ENCODE data around the gene DEFB119.
"Not testable (repeated sequence)": the region's sequence is repeated elsewhere in the genome, so short reads cannot be mapped to it uniquely, and the experiment has no call there.

Gene DEFB119, protein sequence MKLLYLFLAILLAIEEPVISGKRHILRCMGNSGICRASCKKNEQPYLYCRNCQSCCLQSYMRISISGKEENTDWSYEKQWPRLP

DNA sequence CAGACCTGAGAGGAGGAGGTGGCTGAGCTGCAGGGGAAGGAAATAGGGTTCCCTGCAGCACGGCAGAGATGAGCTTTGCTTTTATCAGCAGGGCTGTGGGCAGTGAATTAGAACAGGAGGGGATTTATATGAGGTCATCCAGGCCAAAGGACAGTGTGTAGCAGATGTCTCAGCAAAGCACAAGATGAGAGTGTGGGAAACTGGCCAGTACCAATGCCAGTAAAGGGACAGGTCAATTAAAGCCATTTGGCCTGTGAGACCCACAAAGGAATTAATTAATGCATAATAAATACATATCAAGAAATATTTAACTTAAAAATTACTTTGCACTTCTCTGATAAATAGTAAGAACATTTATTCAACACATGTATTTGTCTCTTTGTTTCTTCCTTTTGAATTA lies at the start of gene DEFB119:
DEFB119 (minus strand) TSS at position 101 of the 400 bp plus-strand sequence. CDS start 107 bp downstream, outside the sequence.
- no peak for DNase-seq (ENCODE audit: low read depth)

DNA sequence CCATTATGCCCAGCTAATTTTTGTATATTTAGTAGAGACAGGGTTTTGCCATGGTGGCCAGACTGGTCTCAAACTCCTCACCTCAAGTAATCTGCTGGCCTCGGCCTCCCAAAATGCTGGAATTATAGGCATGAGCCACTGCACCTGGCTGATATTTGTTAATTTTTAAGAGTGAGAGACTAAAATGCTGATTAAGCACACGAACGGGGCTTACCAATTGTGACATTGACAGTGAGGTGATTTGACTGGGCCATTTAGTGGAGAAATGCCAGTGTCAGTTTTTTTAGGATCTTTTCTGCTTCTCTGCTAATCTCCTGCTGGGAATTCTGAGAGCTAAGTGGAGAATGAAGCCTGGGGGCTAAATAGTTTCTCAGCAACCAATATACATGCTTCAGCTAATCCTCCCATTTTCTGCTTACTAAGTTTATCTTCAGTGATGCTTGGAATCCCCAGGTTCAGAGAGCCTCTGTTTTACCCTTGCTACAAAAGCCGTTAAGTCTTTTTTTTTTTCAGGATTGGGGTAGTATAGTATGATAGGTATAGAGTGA lies 40.3 kb upstream of the DEFB119 start:
- DNase-seq (ENCODE audit: low read depth): no peak

DNA sequence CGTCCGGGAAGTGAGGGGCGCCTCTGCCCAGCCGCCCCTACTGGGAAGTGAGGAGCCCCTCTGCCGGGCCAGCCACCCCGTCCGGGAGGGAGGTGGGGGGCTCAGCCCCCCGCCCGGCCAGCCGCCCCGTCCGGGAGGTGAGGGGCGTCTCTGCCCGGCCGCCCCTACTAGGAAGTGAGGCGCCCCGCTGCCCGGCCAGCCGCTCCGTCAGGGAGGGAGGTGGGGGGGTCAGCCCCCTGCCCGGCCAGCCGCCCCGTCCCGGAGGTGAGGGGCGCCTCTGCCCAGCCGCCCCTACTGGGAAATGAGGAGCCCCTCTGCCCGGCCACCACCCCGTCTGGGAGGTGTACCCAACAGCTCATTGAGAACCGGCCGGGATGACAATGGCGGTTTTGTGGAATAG lies 37.2 kb upstream of the DEFB119 start:
- DNase-seq (ENCODE audit: low read depth): not testable (repeated sequence)

DNA sequence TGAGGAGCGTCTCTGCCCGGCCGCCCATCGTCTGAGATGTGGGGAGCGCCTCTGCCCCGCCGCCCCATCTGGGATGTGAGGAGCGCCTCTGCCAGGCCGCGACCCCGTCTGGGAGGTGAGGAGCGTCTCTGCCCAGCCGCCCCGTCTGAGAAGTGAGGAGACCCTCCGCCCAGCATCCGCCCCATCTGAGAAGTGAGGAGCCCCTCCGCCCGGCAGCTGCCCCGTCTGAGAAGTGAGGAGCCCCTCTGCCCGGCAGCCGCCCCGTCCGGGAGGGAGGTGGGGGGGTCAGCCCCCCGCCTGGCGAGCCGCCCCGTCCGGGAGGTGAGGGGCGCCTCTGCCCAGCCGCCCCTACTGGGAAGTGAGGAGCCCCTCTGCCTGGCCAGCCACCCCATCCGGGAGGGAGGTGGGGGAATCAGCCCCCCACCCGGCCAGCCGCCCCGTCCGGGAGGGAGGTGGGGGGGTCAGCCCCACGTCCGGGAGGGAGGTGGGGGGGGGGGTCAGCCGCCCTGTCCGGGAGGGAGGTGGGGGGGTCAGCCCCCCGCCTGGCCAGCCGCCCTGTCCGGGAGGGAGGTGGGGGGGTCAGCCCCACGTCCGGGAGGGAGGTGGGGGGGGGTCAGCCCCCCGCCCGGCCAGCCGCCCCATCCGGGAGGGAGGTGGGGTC lies 36.6 kb upstream of the DEFB119 start:
- not testable (repeated sequence) for DNase-seq (ENCODE audit: low read depth)

DNA sequence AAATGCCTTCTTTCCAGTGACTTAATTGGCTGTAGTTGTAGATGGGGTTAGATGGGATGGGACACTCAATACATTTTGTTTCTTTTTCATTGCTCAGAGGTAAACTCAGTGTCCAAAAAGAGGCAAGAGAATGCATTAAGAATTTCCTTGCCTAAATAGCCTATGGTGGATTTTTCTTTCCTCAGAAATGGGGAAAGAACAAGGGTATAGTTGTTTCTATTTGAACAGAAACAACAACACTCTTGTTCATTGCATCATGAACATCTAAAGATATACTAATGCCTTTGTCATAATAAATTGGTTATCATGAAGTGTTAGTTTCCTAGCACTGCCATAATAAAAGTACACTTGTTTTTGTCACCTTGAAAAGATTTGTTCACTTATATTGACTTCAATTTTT lies 35.4 kb upstream of the DEFB119 start:
- no peak for DNase-seq (ENCODE audit: low read depth)

DNA sequence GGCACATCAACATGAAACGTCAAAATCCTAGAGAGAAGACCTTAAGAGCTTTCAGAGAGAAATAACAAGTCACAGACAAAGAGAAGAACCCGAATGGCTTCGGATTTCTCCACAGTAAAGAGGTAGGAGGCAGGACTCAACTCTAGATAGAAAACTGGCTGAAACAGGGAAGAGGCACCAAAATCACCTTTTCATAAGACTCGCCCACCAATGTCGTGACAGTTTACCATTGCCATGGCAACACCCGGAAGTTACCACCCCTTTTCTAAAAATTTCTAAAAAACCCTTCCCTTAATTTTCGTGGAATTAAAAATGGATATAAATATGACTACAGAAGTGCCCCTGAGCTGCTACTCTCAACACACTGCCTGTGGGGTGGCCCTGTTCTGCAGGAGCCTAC lies 27.9 kb upstream of the DEFB119 start:
- no peak for DNase-seq (ENCODE audit: low read depth)

DNA sequence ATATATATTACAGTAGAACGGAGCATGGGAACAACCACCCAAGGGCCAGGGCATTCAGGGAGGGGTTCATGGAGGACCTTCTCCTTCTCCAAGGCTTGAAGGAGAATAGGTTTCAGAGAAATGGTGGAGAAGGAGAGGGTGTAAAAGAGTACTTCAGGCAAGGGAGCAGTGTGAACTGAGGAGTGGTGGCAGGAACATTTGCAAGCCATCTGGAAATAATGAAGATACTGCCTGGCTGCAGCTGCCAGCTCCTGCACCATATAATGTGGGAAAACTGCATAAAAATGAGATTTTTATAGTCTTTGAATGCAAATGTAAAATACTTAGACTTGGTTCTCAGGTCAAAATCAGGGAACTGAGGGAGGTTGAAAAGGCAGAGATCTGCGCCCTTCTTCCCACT lies 25.3 kb upstream of the DEFB119 start:
- DNase-seq (ENCODE audit: low read depth): no peak

DNA sequence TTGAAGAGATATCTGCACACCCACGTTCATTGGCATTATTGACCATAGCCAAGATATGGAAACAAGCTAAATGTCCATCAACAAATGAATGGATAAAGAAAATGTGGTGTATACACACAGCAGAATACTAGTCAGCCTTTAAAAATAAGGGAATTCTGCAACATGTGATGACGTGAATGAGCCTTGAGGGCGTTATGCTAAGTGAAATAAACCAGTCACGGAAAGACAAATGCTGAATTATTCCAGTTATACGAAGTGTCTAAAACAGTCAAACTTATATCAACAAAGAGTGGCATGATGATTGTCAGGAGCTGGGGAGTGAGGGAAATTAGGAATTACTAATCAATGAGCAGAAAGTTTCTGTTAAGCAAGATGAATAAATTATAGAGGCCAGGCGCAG lies 24.0 kb upstream of the DEFB119 start:
- no peak for DNase-seq (ENCODE audit: low read depth)

DNA sequence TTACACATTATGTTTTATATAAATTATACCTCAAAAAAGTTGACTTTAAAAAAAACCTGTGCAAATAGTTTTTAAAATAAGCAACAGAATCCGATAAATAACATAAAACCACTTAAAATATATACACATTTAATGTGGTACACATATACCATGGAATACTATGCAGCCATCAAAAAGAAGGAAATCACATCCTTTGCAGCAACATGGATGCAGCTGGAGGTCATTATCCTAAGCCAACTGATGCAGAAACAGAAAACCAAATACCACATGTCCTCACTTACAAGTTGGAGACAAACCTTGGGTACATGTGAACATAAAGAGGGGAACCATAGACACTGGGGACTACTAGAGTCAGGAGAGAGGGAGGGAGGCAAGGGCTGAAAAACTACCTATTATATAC lies 19.6 kb upstream of the DEFB119 start:
- no peak for DNase-seq (ENCODE audit: low read depth)

DNA sequence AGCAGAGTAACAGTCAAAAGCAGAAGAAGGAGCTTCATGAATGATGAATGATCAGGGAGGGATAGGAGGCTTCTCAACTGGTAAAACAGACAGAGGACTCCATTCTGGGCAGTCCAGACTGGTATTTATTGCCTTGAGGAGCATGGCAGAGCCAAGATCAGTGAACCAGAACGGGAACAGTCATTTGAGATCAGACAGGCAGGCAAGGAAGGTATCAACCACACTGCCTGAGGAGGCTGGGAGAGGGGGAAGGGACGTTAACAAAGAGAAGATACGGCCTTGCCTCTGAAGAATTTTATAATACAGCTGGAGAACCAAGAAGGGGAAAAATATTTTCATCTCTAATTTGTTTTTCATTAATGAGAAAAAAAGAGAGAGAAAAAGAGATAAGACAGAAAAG lies 15.7 kb upstream of the DEFB119 start, which contains the start of gene DEFB121:
DEFB121 (minus strand) TSS at position 101 of the 400 bp plus-strand sequence; CDS start at position 38, 63 bp downstream.
- no peak for DNase-seq (ENCODE audit: low read depth)

DNA sequence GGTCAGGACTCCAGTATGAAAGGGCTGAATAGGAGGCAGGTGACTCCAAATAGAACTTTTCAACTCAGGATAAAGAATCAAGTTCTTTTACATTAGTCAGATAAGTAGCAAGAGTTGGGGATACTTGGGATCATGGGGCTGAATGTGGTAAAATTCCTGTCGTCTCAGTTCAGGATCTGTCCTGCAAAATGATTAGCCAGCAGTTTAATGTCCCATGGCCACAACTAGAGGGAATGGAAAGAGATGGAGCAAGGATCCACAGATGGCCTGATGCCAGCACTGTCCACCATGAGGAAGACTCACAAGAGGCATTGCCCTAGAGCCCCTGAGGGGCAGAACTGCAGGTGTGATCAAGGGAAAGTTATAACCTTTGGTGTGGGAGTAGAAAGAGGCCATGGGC lies 13.5 kb upstream of the DEFB119 start:
- no peak for DNase-seq (ENCODE audit: low read depth)

DNA sequence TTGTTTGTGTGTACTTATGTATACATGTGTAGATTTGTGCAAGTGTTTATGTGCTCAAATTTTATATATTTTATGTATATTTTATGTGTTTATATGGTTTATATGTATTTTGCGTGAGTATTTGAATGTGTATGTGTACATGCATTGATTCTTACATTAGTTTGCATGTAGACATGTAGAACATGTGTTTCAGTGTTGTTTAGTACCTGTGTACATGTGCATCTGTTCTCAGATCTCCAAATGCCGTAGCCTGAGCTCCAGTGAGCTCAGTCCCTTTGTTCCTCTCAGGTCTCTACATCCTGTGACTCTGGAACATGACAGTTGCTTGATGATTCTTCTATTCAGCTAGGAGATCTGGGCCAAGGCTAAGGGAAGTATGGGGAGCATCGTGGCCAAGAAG lies 4.5 kb upstream of the DEFB119 start:
- DNase-seq (ENCODE audit: low read depth): no peak

DNA sequence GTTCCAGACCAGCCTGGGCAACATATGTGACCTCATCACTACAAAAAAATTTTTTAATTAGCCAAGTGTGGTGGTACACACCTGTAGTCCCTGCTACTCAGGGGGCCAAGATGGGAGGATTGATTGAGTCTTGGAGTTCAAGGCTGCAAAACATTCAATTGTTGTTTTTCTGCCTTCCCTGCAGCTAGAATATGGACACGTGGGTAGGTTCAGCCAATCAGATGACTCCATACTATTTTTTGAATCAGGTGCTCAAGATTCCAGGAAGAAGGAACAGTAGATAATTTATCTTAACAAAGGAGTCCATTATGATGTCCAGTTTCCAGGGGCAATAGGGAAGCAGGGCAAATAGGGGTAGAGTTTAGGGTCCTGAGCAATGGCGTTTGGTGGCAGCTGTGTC lies 2.4 kb upstream of the DEFB119 start:
- no peak for DNase-seq (ENCODE audit: low read depth)

DNA sequence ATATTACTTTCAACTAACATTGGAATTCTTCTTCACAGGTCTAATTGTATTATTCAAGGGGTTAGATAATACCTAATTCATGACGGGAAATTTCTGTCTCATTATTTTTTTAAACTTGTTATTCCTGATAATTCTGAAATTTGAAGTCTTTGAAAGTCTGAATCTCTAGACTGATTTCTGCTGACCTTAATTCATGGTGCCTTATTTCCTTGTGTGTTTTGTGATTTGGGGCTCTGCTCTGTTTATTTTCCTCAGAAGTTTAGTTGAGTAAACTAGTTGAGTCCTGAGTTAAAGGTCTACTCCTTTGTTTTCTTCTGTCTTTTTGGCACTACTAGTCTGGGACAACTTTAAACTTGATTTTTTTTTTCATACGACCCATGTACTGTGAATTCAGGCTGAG lies 16.0 kb downstream of the DEFB119 start:
- DNase-seq (ENCODE audit: low read depth): no peak

DNA sequence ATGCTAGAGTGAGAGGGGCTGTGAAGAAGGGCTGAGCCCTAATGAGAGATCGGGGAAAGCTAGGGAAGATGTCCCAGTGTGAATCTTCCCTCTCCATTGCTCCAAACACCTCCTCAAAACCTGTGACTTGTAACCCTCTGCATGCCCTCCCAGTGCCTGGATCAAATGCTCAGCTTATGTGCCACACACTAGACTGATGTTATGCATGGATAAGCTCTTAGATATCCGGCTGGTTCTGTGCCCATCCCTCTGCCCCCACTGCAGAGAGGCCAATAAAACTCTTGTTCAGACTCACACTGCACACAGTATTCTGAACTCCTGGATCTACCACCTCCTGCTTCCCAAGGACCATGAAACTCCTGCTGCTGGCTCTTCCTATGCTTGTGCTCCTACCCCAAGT lies 22.1 kb downstream of the DEFB119 start, which contains the start of gene DEFB118:
DEFB118 (plus strand) TSS at position 301 of the 400 bp plus-strand sequence; CDS start at position 351, 50 bp downstream.
- DNase-seq (ENCODE audit: low read depth): no peak

DNA sequence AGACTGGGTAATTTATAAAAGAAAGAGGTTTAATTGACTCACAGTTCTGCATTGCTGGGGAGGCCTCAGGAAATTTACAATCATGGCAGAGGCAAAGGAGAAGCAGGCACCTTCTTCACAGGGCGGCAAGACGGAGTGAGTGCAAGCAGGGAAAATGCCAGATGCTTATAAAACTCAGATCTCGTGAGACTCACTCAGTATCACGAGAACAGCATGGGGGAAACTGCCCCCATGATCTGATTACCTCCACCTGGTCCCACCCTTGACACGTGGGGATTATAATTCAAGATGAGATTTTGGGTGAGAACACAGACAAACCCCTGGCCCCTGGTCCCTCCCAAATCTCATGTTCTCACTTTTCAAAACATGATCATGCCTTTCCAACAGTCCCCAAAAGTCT lies 26.1 kb downstream of the DEFB119 start:
- not testable (repeated sequence) for DNase-seq (ENCODE audit: low read depth)

DNA sequence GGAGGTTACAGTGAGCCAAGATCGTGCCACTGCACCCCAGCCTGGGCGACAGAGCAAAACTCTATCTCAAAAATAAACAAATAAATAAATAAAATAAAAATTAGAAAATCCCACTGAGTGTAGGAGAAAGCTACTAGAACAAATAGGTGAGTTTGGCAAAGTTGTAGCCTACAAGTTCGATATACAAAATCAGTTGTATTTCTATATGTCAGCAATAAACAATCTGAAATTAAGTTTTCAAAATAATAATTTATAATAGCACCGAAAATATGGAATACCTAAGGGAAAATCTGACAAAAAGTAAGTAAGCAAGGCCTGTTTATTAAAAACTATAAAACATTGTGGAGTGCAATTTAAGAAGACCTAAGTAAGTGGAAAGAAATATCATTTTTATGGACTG lies 27.1 kb downstream of the DEFB119 start:
- no peak for DNase-seq (ENCODE audit: low read depth)

DNA sequence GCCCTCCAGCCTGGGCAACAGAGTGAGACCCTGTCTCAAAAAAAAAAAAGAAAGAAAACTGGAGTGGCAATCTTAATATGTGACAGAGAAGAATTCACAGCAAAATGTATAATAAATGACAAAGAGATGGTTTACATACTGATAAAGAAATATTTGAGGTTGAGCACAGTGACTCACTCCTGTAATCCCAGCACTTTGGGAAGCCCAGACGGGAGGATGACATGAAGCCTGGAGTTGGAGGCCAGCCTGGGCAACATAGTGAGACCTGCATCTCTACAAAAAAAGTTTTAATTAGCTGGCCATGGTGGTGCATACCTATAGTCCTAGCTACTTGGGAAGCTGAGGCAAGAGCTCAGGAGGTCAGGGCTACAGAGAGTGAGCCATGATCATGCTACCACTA lies 34.4 kb downstream of the DEFB119 start:
- no peak for DNase-seq (ENCODE audit: low read depth)

DNA sequence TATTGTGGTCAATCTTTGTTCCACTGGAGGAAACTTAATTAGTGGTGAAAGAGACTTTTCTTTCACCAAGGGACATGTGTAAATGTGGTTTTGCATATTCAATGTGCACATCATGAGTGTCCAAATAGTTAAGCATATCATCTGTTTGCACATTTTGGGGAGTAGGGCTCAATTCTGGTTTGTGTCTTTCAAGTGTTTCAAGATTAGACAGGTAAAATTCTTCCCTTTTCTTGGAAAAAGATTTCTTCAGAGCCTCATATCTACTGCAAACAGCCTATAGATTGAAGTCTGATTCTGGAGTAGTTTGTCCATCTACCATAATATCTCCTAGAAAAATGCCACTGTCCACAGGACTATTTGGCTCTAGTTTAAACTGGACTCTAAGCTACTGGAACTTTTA lies 48.9 kb downstream of the DEFB119 start:
- DNase-seq (ENCODE audit: low read depth): no peak

DNA sequence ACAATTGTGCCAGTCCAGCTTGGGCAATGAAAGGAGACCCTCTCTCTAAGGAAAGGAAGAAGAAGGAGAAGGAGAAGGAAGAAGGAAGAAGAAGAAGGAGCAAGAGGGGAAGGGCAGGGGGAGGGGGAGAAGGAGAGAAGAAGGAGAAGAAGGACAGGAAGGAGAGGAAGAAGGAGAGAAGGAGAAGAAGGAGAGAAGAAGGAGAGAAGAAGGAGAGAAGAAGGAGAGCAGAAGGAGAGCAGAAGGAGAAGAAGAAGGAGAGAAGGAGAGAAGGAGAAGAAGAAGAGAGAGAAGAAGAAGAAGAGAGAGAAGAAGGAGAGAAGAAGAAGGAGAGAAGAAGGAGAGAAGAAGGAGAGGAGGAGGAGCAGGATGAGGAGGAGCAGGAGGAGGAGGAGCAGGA lies 59.5 kb downstream of the DEFB119 start:
- no peak for DNase-seq (ENCODE audit: low read depth)

Measured in activated T-helper 9 cell treated with anti-CD3 and anti-CD28 coated beads, Interleukin-2, amount 50 U/mL, for 16 hours (primary cell).